SHP77 treated with DMSO at 0.1 percent for 48 hours (cell line): ENCODE data around the gene RMI2.
"Not testable (repeated sequence)": the region's sequence is repeated elsewhere in the genome, so short reads cannot be mapped to it uniquely, and the experiment has no call there.

Experiments used
- DNase-seq: peaks from one replicate; lab custom pipeline; 2025; lab: John Stamatoyannopoulos, UW

RMI2 gene

GRCh38 chr16:11345040-11345862 lies at the start of gene RMI2:
TSS of gene RMI2 (plus strand) at chr16:11345459. CDS start at chr16:11345472, 13 bp downstream.
- peak; percentile 84 for DNase-seq

GRCh38 chr16:11295672-11296071 lies 49.6 kb upstream of the RMI2 start:
- no peak for DNase-seq

GRCh38 chr16:11296351-11296705 lies 48.9 kb upstream of the RMI2 start:
- DNase-seq = no peak

- no peak for DNase-seq
Observed at GRCh38 chr16:11296706-11297491, 48.4 kb upstream of the RMI2 start.

GRCh38 chr16:11297492-11298142 lies 47.6 kb upstream of the RMI2 start:
- DNase-seq = peak; percentile 33

- no peak for DNase-seq
Observed at GRCh38 chr16:11298143-11298900, 46.9 kb upstream of the RMI2 start.

GRCh38 chr16:11298950-11299547 lies 46.2 kb upstream of the RMI2 start:
- not testable (repeated sequence) for DNase-seq

GRCh38 chr16:11299865-11300559 lies 45.2 kb upstream of the RMI2 start:
- DNase-seq = no peak

- DNase-seq = no peak
Observed at GRCh38 chr16:11300560-11300892, 44.7 kb upstream of the RMI2 start.

GRCh38 chr16:11301645-11302501 lies 43.4 kb upstream of the RMI2 start:
- no peak for DNase-seq

GRCh38 chr16:11302977-11303376 lies 42.3 kb upstream of the RMI2 start:
- DNase-seq = peak; percentile 41

GRCh38 chr16:11303405-11304138 lies 41.7 kb upstream of the RMI2 start:
- peak; percentile 76 for DNase-seq

GRCh38 chr16:11306381-11306780 lies 38.9 kb upstream of the RMI2 start:
- no peak for DNase-seq

- no peak for DNase-seq
Observed at GRCh38 chr16:11306997-11307638, 38.1 kb upstream of the RMI2 start.

- DNase-seq = no peak
Observed at GRCh38 chr16:11307639-11308492, 37.4 kb upstream of the RMI2 start.

GRCh38 chr16:11308493-11309283 lies 36.6 kb upstream of the RMI2 start:
- DNase-seq = peak; percentile 6
